IMR-90 (cell line): ENCODE results near the gene GADD45GIP1.

ENCODE experiments used
- CEBPB ChIP-seq: IDR thresholded peaks from 2 replicates; pipeline ENCODE4 v1.6.1; 2012; ENCODE audit warnings: low read depth, low read length, improper control_type of control experiment
- CTCF ChIP-seq: conservative IDR thresholded peaks from 2 replicates; pipeline ENCODE4 v1.5.1; 2012; ENCODE audit warnings: mild to moderate bottlenecking, low read depth, low read length, improper control_type of control experiment
- ELK1 ChIP-seq: fragments of 150-350 bp; IDR thresholded peaks from 2 replicates; pipeline ENCODE4 v1.6.1; 2016; ENCODE audit warnings: low read depth, mild to moderate bottlenecking, low read length, moderate library complexity, borderline replicate concordance
- MAFK ChIP-seq: IDR thresholded peaks from 2 replicates; pipeline ENCODE4 v1.6.1; 2012; ENCODE audit warnings: low read depth, low read length, improper control_type of control experiment
- MAZ ChIP-seq: IDR thresholded peaks from 2 replicates; pipeline ENCODE4 v1.6.1; 2012; ENCODE audit warnings: low read depth, mild to moderate bottlenecking, low read length, improper control_type of control experiment, moderate library complexity, borderline replicate concordance
- MXI1 ChIP-seq: IDR thresholded peaks from 2 replicates; pipeline ENCODE4 v1.6.1; 2012; ENCODE audit warnings: low read depth, mild to moderate bottlenecking, low read length, moderate library complexity, borderline replicate concordance
- POLR2A ChIP-seq: IDR thresholded peaks from 2 replicates; pipeline ENCODE4 v1.6.1; 2012; ENCODE audit warnings: mild to moderate bottlenecking, low read depth, low read length
- RAD21 ChIP-seq: IDR thresholded peaks from 2 replicates; pipeline ENCODE4 v1.6.1; 2012; ENCODE audit warnings: low read length, improper control_type of control experiment
- RCOR1 ChIP-seq: IDR thresholded peaks from 2 replicates; pipeline ENCODE4 v1.6.1; 2012; ENCODE audit warnings: mild to moderate bottlenecking, low read length, improper control_type of control experiment; ENCODE audit not compliant: insufficient replicate concordance
- RFX5 ChIP-seq: IDR thresholded peaks from 2 replicates; pipeline ENCODE4 v1.8.0; 2012; ENCODE audit warnings: low read depth, mild to moderate bottlenecking, low read length, moderate library complexity
- SMC3 ChIP-seq: fragments of 150-350 bp; IDR thresholded peaks from 2 replicates; pipeline ENCODE4 v1.6.1; 2016; ENCODE audit warnings: low read depth, mild to moderate bottlenecking, antibody characterized with exemption, low read length, moderate library complexity
- USF2 ChIP-seq: fragments of 150-350 bp; IDR thresholded peaks from 2 replicates; pipeline ENCODE4 v1.6.1; 2017; ENCODE audit warnings: mild to moderate bottlenecking, antibody characterized with exemption, low read length, low read depth

- TF ChIP-seq POLR2A (no peak), CTCF (no peak), RCOR1 (no peak), ELK1 (no peak), MAFK (no peak), USF2 (no peak), CEBPB (no peak), RFX5 (no peak), SMC3 (no peak), MAZ (no peak), MXI1 (no peak), RAD21 (no peak)
Observed at GRCh38 chr19:12924621-12925310, 32.3 kb downstream of the GADD45GIP1 start.
